Epithelial cell of prostate (primary cell): Measurements from ENCODE around the gene ACTG2.
"Not testable (repeated sequence)": the region's sequence is repeated elsewhere in the genome, so short reads cannot be mapped to it uniquely, and the experiment has no call there.

Experiments
- DNase-seq: peaks from one replicate; pipeline ENCODE4 v3.0.0-alpha.2; 2011; ENCODE audit warnings: low read depth, low spot score
- H3K27ac ChIP-seq: fragments of 450-650 bp; 2 replicates; pipeline ENCODE4 v1.5.1; 2017; ENCODE audit warnings: mild to moderate bottlenecking

The ACTG2 gene

DNA sequence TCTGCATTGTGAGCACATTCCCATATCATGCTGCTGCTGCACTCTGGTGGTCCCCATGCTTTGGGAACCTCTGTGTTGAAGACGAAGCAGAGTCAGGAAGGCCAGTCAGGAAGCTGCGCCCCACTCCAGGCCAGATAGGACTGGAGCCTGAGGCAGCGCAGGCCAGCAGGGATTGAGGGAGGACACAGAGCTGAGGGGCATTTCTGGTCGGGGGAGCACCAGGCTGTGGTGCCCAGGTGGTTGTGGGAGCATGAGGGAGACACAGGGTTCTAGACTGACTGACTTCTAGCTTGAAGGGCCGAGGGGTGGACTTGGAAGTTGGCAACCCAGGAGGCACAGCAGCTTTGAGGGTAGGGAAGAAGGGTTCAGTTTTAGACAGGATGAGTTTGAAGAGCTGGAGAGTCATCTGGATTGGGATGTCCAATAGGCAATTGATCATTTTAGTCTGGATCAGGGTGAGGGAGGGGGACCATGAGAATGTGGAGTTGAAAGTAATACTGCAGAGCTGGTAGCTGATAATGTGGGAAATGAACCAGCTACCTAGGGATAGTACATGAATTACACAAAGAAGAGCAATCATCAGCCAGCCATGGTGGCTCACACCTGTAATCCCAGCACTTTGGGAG, 1.4 kb upstream of the ACTG2 start:
- no peak for DNase-seq
- no peak overlapping the region for H3K27ac ChIP-seq

DNA sequence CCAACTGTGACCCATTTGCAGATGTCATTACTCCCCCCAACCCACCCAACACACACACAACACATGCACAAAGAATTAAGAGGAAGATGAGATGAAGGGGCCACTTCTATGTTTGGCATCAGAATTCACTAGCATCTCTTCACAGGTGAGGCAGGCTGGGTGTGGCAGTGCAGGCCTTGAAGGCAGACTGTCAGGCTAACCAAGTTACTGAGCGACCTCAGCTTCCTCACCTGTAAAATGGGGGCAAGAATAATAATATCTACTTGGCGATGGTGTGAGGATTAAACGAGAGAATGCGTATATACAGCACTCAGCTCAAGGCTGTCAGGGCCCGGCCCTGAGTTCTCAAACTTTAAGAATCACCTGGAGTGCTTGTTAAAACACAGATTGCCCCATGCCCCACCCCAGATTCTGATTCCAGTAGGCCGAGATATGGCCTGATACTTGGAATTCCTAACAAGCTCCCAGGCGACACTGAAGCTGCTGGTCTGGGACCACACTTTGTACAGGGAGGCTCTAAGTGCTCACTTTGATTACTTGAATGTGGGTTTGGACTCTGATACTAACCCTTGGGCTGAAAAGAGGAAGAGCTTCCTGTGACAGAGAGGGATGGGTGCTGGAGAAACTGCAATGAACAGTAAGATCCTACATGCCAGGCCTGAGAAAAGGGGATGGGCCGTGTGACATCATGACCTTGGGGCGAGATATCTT, 1.1 kb downstream of the ACTG2 start:
- no peak overlapping the region for H3K27ac ChIP-seq
- DNase-seq = no peak

DNA sequence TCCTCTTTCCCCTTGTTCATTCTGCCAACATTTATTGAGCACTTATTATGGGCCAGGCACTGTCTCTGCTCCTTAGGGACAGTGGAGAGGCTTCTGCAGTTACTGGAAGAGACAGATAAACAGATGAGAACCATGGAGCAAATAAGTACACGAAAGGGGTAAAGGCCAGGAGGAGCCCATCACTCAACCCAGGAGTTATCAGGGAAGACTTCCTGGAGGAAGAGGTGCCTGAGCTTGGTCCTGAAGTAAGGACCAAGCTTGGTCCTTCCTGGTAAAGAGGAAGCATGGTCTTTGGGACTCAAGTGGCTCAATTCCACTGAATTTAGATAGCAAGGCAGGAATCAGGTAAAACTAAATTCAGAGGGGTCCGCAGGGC, 1.7 kb downstream of the ACTG2 start:
- DNase-seq = no peak
- no peak overlapping the region for H3K27ac ChIP-seq

DNA sequence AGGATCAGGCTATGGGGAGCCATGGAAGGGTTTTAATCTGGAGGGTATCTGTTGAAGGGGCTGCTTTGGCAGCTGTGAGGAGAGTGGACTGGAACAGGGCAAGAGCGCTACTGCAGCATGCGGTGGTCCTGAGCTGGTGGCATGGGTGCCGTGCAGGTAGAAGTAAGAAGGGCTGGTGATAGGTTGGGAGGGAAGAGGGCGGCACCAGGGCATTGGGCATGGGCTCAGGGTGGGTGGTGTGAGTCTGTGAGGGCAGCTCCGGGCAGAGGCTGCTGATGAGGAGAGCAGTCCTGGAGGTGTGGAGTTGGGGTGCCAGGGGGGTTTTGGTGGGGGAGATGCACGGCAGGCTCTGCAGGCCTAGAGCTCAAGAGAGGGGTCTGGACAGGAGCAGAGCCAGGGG, 2.1 kb downstream of the ACTG2 start:
- H3K27ac ChIP-seq = no peak overlapping the region
- DNase-seq = no peak

DNA sequence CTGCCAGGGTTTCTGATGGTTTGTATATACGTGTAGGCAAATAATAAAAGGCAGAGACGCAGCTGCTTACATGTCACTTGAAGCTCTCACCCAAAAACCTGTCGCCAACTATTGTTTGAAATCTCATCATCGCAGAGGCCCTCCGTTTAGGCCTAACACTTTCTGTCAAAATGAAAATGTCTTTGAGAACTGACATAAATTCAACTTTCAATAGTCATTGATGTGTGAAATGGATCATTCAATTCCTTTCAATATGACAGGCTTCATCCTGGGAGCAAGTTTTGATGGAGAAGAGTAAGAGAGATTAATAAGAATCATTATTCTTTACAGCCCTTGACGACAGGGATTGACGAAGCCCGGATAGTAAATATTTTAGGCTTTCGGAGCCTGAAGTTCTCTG, 2.7 kb downstream of the ACTG2 start:
- no peak for DNase-seq
- H3K27ac ChIP-seq = no peak overlapping the region

DNA sequence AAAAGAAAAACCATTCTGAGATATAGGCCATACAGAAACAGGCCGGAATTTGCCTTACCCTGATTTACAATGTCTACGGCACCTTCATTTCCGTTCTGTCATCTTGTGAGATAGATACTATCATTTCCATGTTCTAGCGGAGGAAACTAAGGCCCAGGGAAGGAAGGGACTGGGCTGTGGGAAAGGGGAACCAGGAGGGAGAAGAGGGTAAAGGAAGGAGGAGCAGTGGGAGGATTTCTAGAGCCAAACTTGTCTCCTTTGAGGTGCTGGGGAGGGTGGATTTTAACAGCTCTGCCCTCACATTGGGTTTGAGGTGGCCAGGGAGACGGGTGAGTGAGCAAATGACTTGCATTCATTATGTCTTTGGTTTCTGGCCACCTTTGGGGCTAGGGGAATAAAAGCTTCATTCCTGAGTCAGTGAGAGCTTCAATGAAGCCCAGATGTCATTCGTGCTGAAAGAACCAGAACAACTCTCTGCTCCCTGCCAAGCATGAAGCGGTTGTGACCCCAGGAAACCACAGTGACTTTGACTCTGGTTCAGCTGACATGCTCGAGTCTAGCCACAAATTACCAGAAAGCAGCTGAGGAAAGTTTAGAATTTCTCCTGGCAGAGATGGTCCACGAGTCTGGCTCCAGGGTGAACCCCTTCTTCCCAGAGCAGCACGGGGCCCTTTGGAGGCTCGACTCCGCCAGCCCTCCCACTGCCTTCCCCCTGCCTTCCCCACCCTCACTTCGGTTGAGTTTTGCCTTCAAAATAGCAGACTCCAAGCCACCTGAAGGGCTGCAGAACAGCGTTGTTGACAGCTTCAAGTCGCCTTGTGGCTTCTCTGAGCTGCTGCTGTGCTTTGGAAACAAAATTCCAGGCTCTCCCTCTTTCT, 3.8 kb downstream of the ACTG2 start:
- no peak overlapping the region for H3K27ac ChIP-seq
- DNase-seq = no peak

DNA sequence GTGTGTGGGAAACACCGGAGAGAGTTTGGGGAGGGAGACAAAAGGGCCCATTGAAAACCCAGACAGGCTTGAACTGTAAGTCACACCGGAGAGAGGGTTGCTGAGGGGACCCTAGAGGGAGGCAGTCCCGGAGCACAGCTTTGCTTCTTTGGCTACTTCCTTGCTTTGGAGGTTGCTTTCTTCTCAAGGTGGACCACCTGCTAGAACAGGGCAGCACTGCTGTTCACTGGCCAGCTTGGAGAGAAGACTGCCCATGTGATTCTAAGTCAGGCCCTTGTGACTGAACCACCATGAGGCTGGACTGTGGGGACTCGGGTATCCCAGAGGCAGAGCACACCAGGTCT, 4.4 kb downstream of the ACTG2 start:
- H3K27ac ChIP-seq = no peak overlapping the region
- no peak for DNase-seq

DNA sequence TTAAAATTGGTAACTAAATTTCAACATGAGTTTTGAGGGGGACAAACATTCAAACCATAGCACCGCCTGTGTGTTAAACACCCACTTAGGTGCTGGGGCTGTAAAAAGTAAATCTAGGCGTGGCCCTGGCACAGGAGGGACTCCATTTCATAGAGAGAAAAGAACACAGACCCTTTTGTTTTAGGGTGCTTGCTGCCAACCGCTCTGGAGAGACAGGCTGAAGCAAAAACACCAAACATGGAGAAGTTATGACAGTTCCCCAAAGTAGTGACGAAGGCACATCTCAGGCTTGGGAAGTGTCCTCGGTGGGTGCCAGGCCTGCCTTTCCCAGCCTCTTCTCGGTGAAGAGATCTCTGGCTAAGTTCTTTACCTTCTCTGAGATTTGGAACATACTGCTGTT, 5.1 kb downstream of the ACTG2 start:
- no peak overlapping the region for H3K27ac ChIP-seq
- no peak for DNase-seq

DNA sequence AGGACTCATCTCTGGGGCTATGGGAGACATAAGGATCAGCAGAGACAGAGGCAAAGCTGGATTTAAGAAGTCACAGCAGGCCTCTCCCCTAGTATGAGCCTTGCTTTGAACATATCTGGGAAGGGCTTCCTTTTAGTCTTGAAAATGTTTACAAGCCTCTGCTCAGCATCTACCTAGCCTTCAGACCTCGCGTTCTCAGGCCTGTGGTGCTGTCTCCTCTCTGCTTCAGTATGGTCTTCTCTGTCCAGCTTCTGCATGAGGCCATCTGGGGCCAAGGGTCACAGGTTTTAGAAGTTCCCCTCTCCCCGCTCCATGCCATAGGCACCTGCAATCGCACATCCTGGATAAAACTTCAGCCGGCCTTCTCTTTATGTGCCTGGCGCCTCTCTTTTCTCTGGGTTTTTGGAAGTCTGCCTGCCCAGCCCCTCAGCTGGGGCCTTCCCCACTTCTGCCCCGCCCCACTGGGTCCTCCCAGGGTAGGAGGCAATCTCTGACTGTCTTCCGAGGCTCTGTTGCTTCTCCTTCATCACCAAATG, 7.1 kb downstream of the ACTG2 start:
- no peak for DNase-seq
- no peak overlapping the region for H3K27ac ChIP-seq

DNA sequence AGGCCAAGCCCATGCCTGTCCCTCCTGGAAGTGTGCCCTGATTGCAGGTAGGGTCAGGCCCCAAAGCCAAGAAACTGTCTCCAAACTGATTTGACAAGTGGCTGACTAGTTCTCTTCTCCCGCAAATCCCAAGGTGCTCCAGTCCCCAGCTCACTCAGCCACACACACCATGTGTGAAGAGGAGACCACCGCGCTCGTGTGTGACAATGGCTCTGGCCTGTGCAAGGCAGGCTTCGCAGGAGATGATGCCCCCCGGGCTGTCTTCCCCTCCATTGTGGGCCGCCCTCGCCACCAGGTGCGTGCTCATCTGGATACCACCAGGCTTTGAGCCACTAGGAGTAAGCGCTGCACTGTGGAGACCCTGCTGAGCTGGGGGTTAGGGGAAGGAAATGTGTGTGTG, 8.3 kb downstream of the ACTG2 start:
- no peak for DNase-seq
- no peak overlapping the region for H3K27ac ChIP-seq

DNA sequence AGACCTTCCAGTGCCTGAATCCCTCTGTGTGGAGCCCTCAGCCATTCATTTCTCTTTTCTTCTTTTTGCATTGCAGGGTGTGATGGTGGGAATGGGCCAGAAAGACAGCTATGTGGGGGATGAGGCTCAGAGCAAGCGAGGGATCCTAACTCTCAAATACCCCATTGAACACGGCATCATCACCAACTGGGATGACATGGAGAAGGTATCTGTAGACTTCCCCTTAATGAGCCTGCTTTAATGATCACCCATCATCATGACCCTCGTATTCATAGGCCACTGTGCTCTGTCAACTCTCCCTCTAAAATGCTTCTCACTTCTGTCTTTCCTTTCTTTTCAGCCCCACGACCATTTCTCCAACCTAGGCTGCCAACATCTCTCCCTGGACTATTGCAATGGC, 9.5 kb downstream of the ACTG2 start:
- H3K27ac ChIP-seq = no peak overlapping the region
- DNase-seq = no peak

DNA sequence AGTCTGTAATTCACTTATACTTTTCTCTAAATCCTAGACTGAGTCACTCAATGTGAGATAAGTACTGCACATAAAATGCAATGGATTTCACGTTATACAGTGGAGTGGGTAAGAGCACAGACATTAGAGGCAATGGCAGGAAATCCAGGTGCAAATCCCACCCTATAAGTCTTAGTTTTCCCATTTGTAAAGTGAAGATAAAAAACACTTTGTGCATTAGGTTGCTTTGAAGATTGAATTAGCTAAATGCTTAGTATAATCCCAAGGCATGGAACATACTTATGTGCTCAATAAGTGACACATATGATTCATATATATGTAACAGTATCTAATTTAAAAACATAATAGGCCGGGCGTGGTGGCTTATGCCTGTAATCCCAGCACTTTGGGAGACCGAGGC, 10.5 kb downstream of the ACTG2 start:
- no peak for DNase-seq

DNA sequence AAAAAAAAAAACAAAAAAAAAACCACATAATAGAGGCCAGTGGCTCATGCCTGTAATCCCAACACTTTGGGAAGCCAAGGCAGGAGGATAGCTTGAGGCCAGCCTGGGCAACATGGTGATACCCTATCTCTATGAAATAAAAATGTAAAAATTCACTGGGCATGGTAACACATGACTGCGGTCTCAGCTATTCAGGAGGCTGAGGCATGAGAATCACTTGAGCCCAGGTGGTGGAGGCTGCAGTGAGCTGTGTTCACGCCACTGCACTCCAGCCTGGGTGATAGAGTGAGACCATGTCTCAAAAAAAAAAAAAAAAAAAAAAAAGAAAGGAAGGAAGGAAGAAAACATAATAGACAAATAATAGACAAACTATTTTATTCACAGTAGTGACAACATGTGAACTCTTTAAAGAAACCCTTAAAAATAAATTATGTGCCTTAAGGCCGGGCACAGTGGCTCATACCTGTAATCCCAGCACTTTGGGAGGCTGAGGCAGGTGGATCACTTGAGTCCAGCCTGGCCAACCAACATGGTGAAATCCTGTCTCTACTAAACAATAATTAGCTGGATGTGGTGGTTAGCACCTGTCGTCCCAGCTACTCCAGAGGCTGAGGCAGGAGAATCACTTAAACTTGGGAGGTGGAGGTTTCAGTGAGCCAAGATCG, 11.3 kb downstream of the ACTG2 start:
- not testable (repeated sequence) for DNase-seq, H3K27ac ChIP-seq

More for the DNA sequence above, 10.5 kb downstream of the ACTG2 start:
- no peak overlapping the region for H3K27ac ChIP-seq

DNA sequence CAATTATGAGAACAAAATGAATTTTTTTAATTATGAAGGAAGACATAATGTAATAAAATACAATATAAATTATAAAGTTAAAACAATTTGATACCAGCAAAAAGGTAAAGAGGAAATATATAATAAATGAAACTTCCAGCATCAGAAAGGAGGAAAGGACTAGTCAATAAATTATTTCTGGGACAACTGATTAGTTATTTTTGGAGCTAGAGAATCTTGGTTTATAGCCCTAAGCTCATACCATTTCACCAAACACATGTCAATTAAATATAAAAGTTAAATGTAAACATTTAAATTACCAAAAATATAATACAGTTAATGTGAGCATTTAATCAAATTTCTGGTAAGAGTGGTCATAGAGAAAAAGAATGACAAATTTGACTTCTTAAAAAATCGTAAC, 12.1 kb downstream of the ACTG2 start:
- DNase-seq = no peak
- no peak overlapping the region for H3K27ac ChIP-seq

DNA sequence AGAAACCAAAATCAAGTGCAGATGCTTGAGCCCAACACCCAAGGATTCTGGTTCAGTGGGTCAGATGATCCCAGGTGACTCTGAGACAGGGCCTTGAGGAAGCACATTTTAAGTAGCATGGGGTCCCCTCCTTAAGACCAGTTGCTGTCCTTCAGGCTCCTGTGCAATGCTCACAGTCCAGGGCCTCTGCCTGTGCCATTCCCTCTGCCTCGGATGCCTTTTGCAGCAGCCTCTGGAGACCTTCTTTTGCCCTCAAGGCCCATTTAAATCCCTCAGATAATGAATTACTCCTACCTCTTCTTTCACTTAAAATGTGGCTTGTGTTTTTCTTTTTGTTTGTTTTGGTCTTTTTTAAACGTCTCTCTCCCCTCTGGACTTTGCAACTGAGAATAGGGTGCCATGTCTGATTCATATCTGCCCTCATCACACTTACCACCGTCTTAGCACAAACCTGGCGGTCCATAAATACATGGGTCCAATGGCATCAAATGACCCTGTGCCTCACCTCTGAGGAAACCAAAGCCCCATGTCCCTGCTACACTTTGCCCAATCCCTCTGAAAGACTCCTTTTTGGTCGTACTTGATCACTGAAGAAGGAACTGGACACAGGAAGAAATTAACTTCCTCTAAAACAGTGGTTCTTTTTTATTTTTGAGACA, 14.2 kb downstream of the ACTG2 start:
- H3K27ac ChIP-seq = no peak overlapping the region
- DNase-seq = no peak

DNA sequence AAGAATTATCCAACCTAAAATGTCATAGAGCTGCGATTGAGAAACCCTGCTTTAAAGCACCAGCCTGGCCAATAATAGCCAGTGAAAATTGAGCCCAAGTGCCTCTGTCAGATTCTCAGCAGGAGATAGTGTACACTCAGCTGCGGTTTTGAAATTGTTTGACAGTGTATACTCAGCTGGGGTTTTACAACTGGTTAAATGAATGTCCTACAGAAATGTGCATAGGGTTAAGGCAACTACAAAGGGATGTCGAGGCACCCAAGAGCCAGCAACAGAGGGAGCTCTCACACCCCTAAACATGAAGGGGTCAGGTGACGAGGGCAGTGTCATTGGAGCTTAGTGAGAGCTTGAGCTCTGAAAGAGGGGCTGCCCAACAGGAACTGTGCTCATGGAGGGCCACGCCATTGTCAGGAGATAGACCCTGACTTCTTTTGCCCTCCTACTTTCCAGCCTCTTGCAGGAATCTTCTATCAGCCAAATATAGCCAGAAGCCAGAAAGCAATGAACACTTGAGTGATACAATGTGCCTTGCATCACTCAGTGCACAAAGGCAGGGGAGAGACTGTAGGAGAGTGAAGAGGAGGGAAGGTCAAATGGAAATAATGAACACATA, 15.1 kb downstream of the ACTG2 start:
- no peak overlapping the region for H3K27ac ChIP-seq
- DNase-seq = no peak

DNA sequence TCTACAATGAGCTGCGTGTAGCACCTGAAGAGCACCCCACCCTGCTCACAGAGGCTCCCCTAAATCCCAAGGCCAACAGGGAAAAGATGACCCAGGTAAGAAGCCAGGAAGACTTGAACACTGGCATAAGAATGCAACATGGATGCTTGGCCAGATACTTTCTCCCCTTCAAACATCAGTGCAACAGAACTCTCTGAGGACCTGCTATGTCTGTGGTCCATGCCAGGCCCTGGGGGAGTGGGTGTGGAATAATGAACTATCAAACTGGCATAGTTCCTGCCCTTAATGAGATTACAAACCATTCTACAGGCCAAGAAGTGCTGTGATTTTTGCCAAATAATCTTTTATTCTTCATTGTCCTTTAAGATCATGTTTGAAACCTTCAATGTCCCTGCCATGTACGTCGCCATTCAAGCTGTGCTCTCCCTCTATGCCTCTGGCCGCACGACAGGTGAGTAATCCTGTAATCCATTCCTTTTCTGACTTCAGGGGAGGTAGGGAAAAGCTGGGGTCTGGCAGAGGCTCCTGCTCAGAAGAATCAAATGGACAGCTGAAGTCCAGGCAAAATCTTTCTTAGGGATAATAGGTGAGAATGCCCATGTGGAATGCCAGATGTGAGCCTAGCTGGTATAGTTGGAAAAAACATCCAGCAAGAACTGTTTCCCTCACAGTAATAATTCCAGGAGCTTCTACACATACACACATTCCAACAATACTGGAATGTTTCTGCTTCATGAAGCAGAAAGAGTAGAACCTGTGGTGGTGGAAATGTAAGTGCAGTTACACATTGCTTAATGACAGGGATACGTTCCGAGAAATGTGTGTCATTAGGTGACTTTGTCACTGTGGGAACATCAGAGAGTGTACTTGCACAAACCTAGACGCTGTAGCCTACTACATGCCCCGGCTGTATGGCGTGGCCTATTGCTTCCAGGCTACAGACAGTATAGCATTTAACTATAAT, 16.2 kb downstream of the ACTG2 start:
- H3K27ac ChIP-seq = no peak overlapping the region
- DNase-seq = no peak

DNA sequence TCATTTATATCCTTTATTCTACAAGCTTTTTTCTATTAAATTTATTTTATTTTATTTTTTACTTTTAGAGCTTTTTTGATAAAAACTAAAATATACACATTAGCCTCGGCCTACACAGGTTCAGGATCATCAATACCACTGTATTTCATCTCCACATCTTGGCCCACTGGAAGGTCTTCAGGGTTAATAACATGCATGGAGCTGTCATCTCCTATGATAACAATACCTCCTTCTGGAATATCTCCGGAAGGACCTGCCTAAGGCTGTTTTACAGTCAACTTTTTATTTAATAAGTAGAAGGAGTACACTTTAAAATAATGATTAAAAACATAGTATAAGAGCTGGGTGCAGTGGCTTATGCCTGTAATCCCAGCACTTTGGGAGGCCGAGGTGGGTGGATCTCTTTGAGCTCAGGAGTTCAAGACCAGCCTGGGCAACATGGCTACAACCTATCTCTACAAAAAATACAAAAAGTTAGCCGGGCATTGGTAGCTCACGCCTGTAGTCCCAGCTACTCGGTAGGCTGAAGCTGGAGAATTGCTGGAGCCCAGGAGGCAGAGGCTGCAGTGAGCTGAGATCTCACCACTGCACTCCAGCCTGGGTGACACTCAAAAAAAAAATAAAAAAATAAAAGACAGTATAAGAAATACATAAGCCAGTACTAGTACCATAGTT, 18.2 kb downstream of the ACTG2 start:
- no peak overlapping the region for H3K27ac ChIP-seq
- no peak for DNase-seq
